GM21723 (cell line): Measurements from ENCODE around the gene TNFRSF21.
A peak's percentile ranks its signal among the peaks of the same experiment; 100 is the strongest.
"Not testable (repeated sequence)": the region's sequence is repeated elsewhere in the genome, so short reads cannot be mapped to it uniquely, and the experiment has no call there.

Source experiments
- ATAC-seq: cut with Tn5 transposase; IDR thresholded peaks from one replicate; pipeline ENCODE4 v1.9.1; 2021; ENCODE audit warnings: mild to moderate bottlenecking, moderate library complexity; ENCODE audit not compliant: unreplicated experiment

TNFRSF21 gene

DNA sequence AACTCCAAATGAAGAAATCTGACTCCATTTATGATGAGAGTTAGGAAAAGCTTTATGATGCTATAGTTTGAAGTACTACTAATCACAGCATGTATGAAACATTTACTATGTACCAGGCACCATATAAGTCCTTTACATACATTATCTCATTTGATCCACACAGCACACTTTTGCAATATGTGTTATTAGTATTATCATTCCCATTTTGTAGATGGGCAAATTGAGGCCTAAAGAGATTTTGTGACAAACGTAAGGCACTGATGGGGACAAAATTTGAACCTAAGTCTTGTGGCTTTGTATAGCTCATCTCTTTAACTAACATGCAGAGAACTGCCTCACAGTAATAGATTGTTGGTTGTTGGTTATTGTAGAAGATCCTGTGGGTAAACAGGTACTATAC is 14.2 kb upstream of the TNFRSF21 start:
- ATAC-seq, result no peak

GRCh38 chr6:47323321-47323720 is 13.6 kb upstream of the TNFRSF21 start:
- no peak for ATAC-seq

GRCh38 chr6:47321577-47321976 is 11.9 kb upstream of the TNFRSF21 start:
- no peak for ATAC-seq

DNA sequence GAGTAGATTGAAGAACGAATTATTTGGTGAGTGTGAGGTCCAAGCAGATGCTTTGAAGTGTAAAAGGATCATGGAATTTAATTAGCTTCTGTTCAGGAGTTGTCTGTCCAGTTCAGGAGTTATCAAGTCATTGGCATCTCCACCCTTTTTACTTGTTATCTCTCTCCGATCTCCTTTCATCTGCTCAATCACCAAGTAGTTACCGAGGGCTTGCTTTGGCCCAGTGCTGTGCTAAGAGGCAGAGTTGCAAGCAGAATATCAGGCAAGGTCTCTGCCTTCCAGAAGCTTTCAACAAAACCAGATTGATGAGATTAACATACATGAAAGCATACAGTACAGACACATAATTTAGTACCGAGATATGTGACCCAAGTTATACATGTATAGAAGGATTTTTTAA is 10.2 kb upstream of the TNFRSF21 start:
- no peak for ATAC-seq

- ATAC-seq, result no peak
Measured at GRCh38 chr6:47319382-47319781, 9.7 kb upstream of the TNFRSF21 start.

DNA sequence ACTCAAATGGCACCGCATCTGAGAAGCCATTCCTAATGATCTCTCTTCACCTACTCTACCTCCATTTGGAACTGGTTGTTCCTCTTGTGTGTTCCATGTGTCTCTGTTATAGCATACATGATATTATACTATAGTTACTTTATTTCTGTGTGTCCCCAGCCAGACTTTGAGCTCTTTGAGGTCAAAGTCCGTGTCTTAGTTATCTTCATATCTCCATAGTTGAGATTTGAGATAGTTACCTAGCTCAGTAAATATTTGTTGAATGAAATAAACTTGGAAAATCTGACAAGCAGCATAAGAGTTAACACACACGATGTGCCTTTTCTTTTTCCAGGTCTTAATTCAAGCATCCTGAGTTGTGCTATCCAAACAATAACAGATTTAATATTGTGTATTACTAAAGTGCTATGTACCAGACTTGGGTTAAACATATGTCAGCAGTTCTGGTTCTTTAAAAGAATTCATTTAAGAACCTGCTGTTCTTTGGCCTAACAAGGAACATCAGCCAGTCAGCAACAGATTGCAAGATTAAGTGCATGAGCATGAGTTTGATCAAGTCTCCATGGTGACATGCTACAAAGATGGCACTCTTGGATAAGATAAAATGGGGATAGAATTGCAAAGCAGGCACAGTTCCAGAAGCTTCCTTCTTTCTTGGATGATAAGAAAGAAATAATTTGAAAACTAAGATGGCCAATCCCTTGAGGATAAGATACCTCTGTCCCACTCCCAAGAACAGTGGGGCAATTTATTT is 8.7 kb upstream of the TNFRSF21 start:
- ATAC-seq, result no peak

DNA sequence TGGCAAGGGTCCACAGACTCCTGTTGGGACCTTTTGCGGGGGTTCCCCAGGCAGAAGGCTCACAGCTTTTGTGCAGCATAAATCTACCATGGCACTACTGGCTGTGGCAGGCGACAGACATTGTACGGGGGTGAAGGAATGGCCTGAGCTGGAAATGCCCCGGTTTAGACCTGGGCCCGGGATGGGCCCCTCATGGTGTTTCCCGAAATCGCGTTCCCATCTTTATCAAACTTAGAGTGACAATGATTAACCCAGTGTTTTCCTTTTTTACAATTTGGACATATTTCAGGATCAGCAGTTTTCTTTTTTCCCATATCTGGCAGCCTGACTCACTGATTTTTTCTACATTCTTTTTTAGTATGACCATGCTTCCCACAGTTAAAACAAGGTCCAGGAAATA is 5.5 kb upstream of the TNFRSF21 start:
- not testable (repeated sequence) for ATAC-seq

DNA sequence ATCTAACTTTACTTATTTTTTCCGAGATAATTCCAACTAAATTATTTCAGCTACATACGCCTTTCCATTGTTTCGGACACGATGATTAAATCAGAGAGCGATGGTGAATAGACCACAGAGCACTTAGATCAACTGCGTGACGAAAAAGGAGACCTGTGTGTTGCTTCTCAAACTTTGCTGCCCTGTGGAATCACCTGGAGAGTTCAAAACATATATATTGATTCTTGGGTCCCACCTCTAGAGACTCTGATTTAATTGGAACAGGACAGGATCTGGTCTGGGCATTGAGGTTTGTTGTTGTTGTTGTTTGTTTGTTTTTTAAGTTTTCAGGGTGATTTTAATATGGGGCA is 401 bp upstream of the TNFRSF21 start:
- ATAC-seq, result peak; percentile 5

GRCh38 chr6:47308552-47309290 is 984 bp downstream of the TNFRSF21 start:
- ATAC-seq, result peak; percentile 10

GRCh38 chr6:47308198-47308517 is 1.5 kb downstream of the TNFRSF21 start:
- ATAC-seq, result no peak

DNA sequence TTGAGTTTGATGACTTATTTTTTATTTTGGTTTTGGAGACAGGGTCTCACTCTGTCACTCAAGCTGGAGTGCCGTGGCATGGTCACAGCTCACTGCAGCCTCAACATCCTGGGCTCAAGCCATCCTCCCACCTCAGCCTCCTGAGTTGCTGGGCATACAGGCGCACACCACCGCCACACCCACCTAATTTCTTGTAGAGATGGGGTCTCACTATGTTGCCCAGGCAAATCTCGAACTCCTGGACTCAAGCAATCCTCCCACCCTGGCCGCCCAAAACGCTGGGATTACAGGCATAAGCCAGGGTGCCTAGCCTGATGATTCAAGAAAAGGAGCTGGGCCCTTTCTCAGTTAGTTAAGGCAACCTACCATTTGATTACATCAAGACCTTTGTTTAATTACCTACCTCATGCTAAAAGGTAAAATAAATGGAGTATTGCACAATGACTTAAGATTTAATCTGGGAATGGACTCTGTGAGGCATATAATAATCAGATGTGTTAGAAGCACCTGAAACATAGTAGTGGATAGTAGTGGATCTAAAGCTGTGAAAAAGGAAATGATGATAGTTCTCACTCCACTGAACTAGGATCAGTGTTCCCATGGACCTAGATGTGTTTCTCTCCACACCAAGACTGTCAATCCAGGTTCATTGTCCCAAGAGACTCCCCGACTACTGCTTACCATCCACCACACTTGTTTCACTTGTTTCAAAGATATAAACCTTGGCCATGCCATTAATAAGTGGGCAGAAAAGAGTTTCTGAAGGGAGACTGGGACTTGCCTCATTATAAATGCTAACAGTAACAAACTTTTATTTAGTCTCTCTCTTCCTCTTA is 2.1 kb downstream of the TNFRSF21 start:
- ATAC-seq, result no peak

DNA sequence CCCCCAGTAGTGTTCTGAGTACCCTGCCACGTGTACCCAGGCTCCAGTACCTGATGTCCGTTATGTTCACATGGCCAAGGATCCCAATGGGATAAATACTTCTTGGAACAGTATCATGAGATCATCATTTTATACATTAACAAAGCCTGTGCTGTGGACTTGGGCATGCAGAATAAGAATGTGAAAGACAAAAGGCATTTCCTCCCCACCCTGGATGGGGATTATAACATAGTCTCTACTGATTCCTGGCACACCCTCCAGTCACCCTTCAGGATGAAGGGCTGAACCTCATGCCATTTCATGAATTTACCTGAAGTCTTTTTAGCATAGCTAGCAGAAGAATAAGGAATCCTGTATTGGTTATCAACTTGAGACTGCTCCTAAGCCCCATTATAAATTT is 2.8 kb downstream of the TNFRSF21 start:
- no peak for ATAC-seq

GRCh38 chr6:47303861-47304260 is 5.8 kb downstream of the TNFRSF21 start:
- ATAC-seq, result no peak

GRCh38 chr6:47303342-47303741 is 6.4 kb downstream of the TNFRSF21 start:
- ATAC-seq, result peak; percentile 49

- peak; percentile 82 for ATAC-seq
Measured at GRCh38 chr6:47302043-47302442, 7.7 kb downstream of the TNFRSF21 start.

DNA sequence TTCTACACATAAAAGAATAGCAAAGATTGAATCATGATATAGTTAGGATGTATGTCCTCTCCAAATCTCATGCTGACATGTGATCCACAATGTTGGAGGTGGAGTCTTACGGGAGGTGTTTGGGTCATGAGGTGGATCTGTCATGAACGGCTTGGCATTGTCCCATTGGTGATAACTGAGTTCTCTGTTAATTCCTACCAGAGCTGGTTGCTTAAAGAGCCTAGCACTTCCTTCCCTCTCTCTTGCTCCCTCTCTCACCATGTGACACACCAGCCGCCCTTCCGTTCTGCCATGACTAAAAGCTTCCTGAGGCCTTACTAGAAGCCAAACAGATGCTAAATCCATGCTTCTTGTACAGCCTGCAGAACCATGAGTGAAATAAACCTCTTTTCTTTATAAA is 8.3 kb downstream of the TNFRSF21 start:
- no peak for ATAC-seq

GRCh38 chr6:47300417-47300816 is 9.3 kb downstream of the TNFRSF21 start:
- ATAC-seq, result no peak

DNA sequence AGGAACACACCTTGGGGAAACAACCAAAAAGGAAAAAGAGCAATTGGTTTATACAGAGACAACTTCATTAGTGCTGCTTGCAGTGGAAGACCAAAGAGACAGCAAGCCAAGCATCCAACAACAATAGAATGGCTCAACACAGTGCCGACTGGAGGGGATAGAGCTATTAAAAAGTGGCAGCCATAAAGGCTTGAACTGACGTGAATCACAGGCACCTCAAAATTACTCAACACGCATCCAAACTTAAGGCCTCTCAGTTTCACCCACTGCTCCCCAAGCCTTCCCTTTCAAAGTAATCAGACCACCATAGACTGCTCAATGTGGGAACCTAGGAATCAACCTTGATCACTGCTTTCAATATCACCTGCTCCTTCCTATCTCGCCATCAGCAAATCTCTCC is 9.7 kb downstream of the TNFRSF21 start:
- ATAC-seq, result no peak

DNA sequence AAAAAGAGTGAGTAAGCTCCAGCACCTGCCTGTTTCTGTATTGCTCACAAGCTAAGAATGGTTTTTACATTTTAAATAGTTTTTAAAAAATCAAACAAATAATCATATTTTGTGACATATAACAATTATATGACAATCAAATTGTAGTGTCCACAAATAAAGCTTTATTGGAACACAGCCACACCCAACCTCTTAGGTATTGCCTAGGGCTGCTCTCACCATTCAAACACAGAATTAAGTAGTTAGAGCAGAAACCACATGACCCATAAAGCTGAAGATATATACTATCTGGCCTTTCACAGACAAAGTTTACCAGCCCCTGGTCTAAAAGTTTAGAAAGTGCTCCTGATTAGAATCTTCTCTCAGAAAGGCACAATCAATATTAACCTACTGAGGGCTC is 11.2 kb downstream of the TNFRSF21 start:
- ATAC-seq, result no peak

GRCh38 chr6:47294990-47295389 is 14.7 kb downstream of the TNFRSF21 start:
- no peak for ATAC-seq

- no peak for ATAC-seq
Measured at GRCh38 chr6:47292944-47293343, 16.8 kb downstream of the TNFRSF21 start.

- no peak for ATAC-seq
Measured at GRCh38 chr6:47292027-47292426, 17.7 kb downstream of the TNFRSF21 start.
